Tibial nerve (tissue), 4 donors: Measurements from ENCODE around the gene DEFB110. TPM values are rescaled to one million over a fixed set of nuclear protein-coding genes. Genes with fewer than 3 reads are reported as not detected.

Experiments
- DNase-seq, 2 donors: peaks; one replicate each; pipeline ENCODE4 v3.0.0-alpha.2; 2019; ENCODE audit warnings: low spot score in 2 of 2
- H3K27ac ChIP-seq, 4 donors: fragments of 200-600 bp; sonication (generic) in 3 of 4; one replicate each; pipeline ENCODE4 v1.5.1; 2017 to 2019; ENCODE audit warnings: mild to moderate bottlenecking in 1 of 4
- H3K27me3 ChIP-seq, 2 donors: fragments of 200-600 bp; sonication (generic) in 1 of 2; one replicate each; pipeline versions ENCODE4 v1.5.1 to v1.6.0; 2017 to 2019
- H3K36me3 ChIP-seq, 3 donors: fragments of 200-600 bp; sonication (generic); one replicate each; pipeline ENCODE4 v1.5.1; 2018 to 2019
- H3K4me1 ChIP-seq, 4 donors: fragments of 200-600 bp; sonication (generic) in 3 of 4; one replicate each; pipeline ENCODE4 v1.5.1; 2017 to 2019
- H3K4me3 ChIP-seq, 4 donors: fragments of 200-600 bp; sonication (generic) in 3 of 4; one replicate each; pipeline ENCODE4 v1.5.1; 2017 to 2019; ENCODE audit warnings: mild to moderate bottlenecking in 1 of 4, moderate library complexity in 1 of 4
- H3K9me3 ChIP-seq, 4 donors: fragments of 200-600 bp; sonication (generic) in 3 of 4; one replicate each; pipeline ENCODE4 v1.5.1; 2017 to 2019
- CTCF ChIP-seq, 5 experiments: fragments of 200-600 bp in 3 of 5; fragments of 450-650 bp in 2 of 5; sonication (generic) in 3 of 5; IDR thresholded peaks; one replicate each; pipeline ENCODE4 v1.5.1; 2016 to 2019; ENCODE audit warnings: antibody characterized with exemption in 5 of 5, mild to moderate bottlenecking in 3 of 5, moderate library complexity in 2 of 5
- EP300 ChIP-seq, 2 donors: sonication (generic); formaldehyde crosslinking; IDR thresholded peaks; one replicate each; pipeline ENCODE4 v1.6.1; 2017; ENCODE audit warnings: antibody characterized with exemption in 2 of 2, mild to moderate bottlenecking in 1 of 2
- POLR2A ChIP-seq, 2 donors: fragments of 450-650 bp; IDR thresholded peaks; one replicate each; pipeline ENCODE4 v1.6.1; 2017; ENCODE audit warnings: antibody characterized with exemption in 2 of 2, mild to moderate bottlenecking in 2 of 2, moderate library complexity in 2 of 2
- WGBS, 2 donors: methylation state at CpG; one replicate each; pipeline ENCODE4 v1.1.5; 2018; 5-methylcytosine and 5-hydroxymethylcytosine counted together
- total RNA-seq, 4 donors: library from RNA; depleted of rRNA; stranded (reverse); fragments of >200 nt; gene quantifications; one replicate each; pipeline ENCODE4 v1.1.0, GENCODE V29; 2016

DEFB110 gene
- total RNA-seq, 4 donors from 2014 or later, result not detected

DNA sequence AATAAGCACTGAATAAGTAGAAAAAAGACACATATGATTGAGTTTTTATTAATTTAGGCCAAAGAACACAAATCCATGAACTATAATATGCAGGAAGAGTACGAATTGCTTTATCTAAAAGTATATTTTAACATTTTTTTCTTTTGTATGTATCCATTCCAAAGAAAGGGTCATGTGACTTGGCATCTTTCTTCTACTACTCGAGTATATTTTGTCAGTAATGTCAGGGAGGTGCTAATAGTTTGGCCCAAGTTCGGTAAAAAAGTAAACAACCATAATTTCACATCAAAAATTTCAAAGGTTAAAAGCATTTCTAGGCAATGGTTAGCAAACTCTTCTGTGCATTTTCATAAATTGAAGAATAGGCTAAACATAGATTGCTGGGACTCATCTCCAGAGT lies 18.7 kb downstream of the DEFB110 start:
- Histone ChIP-seq H3K4me3 (no peak overlapping the region), H3K4me1 (no peaks in the 10 kb centered on the region)

DNA sequence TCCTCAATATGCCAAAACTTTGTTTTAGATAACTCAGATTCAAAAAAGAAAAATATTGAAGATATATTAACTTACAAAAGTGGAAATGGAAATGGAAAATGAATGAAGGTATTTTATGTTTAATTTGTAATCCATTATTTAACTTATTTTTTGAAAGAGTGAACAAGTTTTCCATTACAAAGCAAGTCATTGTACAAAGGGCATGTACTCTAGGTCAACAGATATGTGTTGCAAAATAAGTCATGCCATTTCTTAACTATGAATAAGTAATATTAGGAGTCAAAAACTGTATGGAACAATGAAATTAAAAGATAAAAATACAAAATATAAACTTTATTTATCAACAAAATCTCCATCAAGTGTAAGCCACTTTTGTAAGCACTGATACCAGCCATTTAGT lies 26.5 kb downstream of the DEFB110 start:
- H3K27ac ChIP-seq, result no peak overlapping the region
- DNase-seq, result no peak
- TF ChIP-seq EP300 (IDR thresholded peaks at IDR 0.05) (no peak), POLR2A (IDR thresholded peaks at IDR 0.05) (no peak), CTCF (IDR thresholded peaks at IDR 0.05) (no peak)
- no peak overlapping the region for H3K4me3 ChIP-seq
- H3K36me3 ChIP-seq, result no peaks in the 10 kb centered on the region
- no peaks in the 10 kb centered on the region for H3K4me1 ChIP-seq
- H3K9me3 ChIP-seq, result no peaks in the 10 kb centered on the region
- no peaks in the 10 kb centered on the region for H3K27me3 ChIP-seq

More for the DNA sequence above, 18.7 kb downstream of the DEFB110 start:
- Histone ChIP-seq H3K27ac (no peak overlapping the region), H3K36me3 (no peaks in the 10 kb centered on the region), H3K9me3 (no peaks in the 10 kb centered on the region), H3K27me3 (no peaks in the 10 kb centered on the region)
- WGBS, 2 donors, result 54 to 57% methylated on average over 3 of the region's 3 CpGs
- DNase-seq, result no peak
- TF ChIP-seq EP300 (IDR thresholded peaks at IDR 0.05) (no peak), POLR2A (IDR thresholded peaks at IDR 0.05) (no peak), CTCF (IDR thresholded peaks at IDR 0.05) (no peak)

DNA sequence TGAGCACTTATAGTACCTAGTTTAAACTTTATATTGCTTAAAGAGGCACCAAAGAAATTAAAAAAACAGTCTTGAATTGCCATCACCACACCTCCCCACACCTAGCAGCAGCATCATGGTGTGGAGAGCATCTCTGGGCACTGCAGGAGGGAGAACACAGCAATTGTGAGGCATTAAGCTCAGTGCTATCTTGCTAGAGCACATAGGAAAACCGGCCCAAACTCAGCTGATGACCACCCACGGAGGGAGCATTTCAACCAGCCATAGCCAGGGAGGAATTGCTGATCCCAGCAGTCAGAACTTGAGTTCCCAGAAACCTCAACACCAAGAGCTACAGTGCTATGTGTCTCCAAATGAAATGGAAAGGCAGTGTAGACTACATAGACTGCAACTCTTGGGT lies 32.9 kb downstream of the DEFB110 start:
- Histone ChIP-seq H3K4me3 (no peak overlapping the region), H3K9me3 (no peaks in the 10 kb centered on the region), H3K4me1 (no peaks in the 10 kb centered on the region), H3K27ac (no peak overlapping the region), H3K27me3 (no peaks in the 10 kb centered on the region), H3K36me3 (no peaks in the 10 kb centered on the region)
- no peak for DNase-seq
- TF ChIP-seq POLR2A (IDR thresholded peaks at IDR 0.05) (no peak), CTCF (IDR thresholded peaks at IDR 0.05) (no peak), EP300 (IDR thresholded peaks at IDR 0.05) (no peak)
- WGBS, 2 donors, result 38 to 63% methylated on average over 2 of the region's 2 CpGs

DNA sequence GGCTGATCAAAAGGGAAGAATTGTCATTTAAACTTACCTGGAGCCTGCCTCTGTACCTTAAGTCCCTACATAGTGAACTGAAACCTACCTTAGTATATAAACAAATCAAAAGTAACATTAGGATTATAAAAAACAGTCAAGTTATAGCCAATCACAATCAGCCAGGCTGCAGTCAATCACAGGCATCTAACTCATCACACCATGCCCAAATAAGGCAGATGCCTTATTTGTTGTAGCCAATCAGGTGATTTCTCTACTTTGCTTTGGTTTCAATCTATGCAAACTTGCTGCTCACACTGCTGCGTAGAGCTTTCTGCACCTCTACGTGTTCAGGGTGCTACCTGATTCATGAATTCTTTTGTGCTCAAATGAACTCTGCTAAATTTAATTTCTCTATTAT lies 34.0 kb downstream of the DEFB110 start:
- no peaks in the 10 kb centered on the region for H3K27me3 ChIP-seq
- TF ChIP-seq POLR2A (IDR thresholded peaks at IDR 0.05) (no peak), CTCF (IDR thresholded peaks at IDR 0.05) (no peak), EP300 (IDR thresholded peaks at IDR 0.05) (no peak)
- no peak overlapping the region for H3K27ac ChIP-seq
- no peaks in the 10 kb centered on the region for H3K36me3 ChIP-seq
- no peak overlapping the region for H3K4me3 ChIP-seq
- H3K4me1 ChIP-seq, result no peaks in the 10 kb centered on the region
- no peaks in the 10 kb centered on the region for H3K9me3 ChIP-seq
- DNase-seq, result no peak
- WGBS, 2 donors, result 93 to 97% methylated on average over 2 of the region's 2 CpGs

GRCh38 chr6:49986551-49986950 lies 35.2 kb downstream of the DEFB110 start:
- no peaks in the 10 kb centered on the region for H3K27me3 ChIP-seq
- no peak for TF ChIP-seq CTCF (IDR thresholded peaks at IDR 0.05)
- no peak for DNase-seq
- H3K4me1 ChIP-seq, result no peaks in the 10 kb centered on the region
- H3K36me3 ChIP-seq, result no peaks in the 10 kb centered on the region
- WGBS, 2 donors, result 62 to 63% methylated on average over 1 of the region's 1 CpG
- H3K9me3 ChIP-seq, result no peaks in the 10 kb centered on the region
- H3K4me3 ChIP-seq, result no peak overlapping the region
- no peak overlapping the region for H3K27ac ChIP-seq
